HepG2 (cell line): ENCODE results near the gene FZD7.

Experiments
- CTCF ChIP-seq: sonication (generic); formaldehyde crosslinking; IDR thresholded peaks from 2 replicates; pipeline ENCODE4 v1.5.0; 2020; ENCODE audit warnings: mild to moderate bottlenecking, missing genetic modification reagents, moderate library complexity
- EED ChIP-seq: sonication (generic); formaldehyde crosslinking; IDR thresholded peaks from 2 replicates; pipeline ENCODE4 v1.5.0; 2020; ENCODE audit warnings: mild to moderate bottlenecking, missing genetic modification reagents
- U2AF1 ChIP-seq: fragments of 200-400 bp; formaldehyde crosslinking; optimal IDR thresholded peaks from 2 replicates; pipeline ENCODE3; 2017; ENCODE audit warnings: mild to moderate bottlenecking, low read depth, low read length
- ZBTB21 ChIP-seq: sonication (generic); formaldehyde crosslinking; IDR thresholded peaks from 2 replicates; pipeline ENCODE4 v1.4.0; 2020; ENCODE audit warnings: missing genetic modification reagents
- ZKSCAN8 ChIP-seq: IDR thresholded peaks from 2 replicates; pipeline ENCODE4 v1.6.1; 2016; ENCODE audit warnings: borderline replicate concordance, missing genetic modification reagents, missing compliant biosample characterization

GRCh38 chr2:202049092-202049728 is 15.6 kb downstream of the FZD7 start:
- TF ChIP-seq U2AF1: no peak
- TF ChIP-seq CTCF (CRISPR knock-in tag): no peak
- no peak for TF ChIP-seq ZKSCAN8 (CRISPR knock-in tag)
- TF ChIP-seq ZBTB21 (CRISPR knock-in tag): no peak
- no peak for TF ChIP-seq EED
